ENCODE data around the gene MEGF9.
A peak's percentile ranks its signal among the peaks of the same experiment; 100 is the strongest.

MEGF9 gene

GRCh38 chr9:120730654-120731514, 16.6 kb upstream of the MEGF9 start:
- peak; percentile 69 for DNase-seq (ENCODE audit: low read depth)

GRCh38 chr9:120729791-120730241, 15.5 kb upstream of the MEGF9 start:
- no peak for DNase-seq (ENCODE audit: low read depth)

- no peak for DNase-seq (ENCODE audit: low read depth)
These were observed 12.2 kb upstream of the MEGF9 start for GRCh38 chr9:120726484-120726883.

GRCh38 chr9:120725907-120726306, 11.6 kb upstream of the MEGF9 start:
- DNase-seq (ENCODE audit: low read depth): no peak

- no peak for DNase-seq (ENCODE audit: low read depth)
These were observed 10.6 kb upstream of the MEGF9 start for GRCh38 chr9:120724757-120725400.

GRCh38 chr9:120723565-120723964, 9.3 kb upstream of the MEGF9 start:
- peak; percentile 78 for DNase-seq (ENCODE audit: low read depth)

GRCh38 chr9:120720404-120720803, 6.1 kb upstream of the MEGF9 start:
- no peak for DNase-seq (ENCODE audit: low read depth)

GRCh38 chr9:120718316-120718715, 4.0 kb upstream of the MEGF9 start:
- no peak for DNase-seq (ENCODE audit: low read depth)

GRCh38 chr9:120717176-120717575, 2.9 kb upstream of the MEGF9 start:
- no peak for DNase-seq (ENCODE audit: low read depth)

GRCh38 chr9:120716483-120716882, 2.2 kb upstream of the MEGF9 start:
- DNase-seq (ENCODE audit: low read depth): no peak

- peak; percentile 53 for DNase-seq (ENCODE audit: low read depth)
These were observed 1.2 kb upstream of the MEGF9 start for GRCh38 chr9:120715389-120715924.

GRCh38 chr9:120714846-120715388, 647 bp upstream of the MEGF9 start:
- no peak for DNase-seq (ENCODE audit: low read depth)

GRCh38 chr9:120713257-120714087, 798 bp downstream of the MEGF9 start:
- no peak for DNase-seq (ENCODE audit: low read depth)

- no peak for DNase-seq (ENCODE audit: low read depth)
These were observed 1.7 kb downstream of the MEGF9 start for GRCh38 chr9:120712539-120713031.

- no peak for DNase-seq (ENCODE audit: low read depth)
These were observed 2.3 kb downstream of the MEGF9 start for GRCh38 chr9:120711841-120712538.

GRCh38 chr9:120711354-120711753, 2.9 kb downstream of the MEGF9 start:
- no peak for DNase-seq (ENCODE audit: low read depth)

- DNase-seq (ENCODE audit: low read depth): peak; percentile 76
These were observed 3.9 kb downstream of the MEGF9 start for GRCh38 chr9:120710110-120710981.

- peak; percentile 84 for DNase-seq (ENCODE audit: low read depth)
These were observed 5.6 kb downstream of the MEGF9 start for GRCh38 chr9:120708526-120709224.

GRCh38 chr9:120707170-120707569, 7.1 kb downstream of the MEGF9 start:
- no peak for DNase-seq (ENCODE audit: low read depth)
